Effector memory CD8-positive, alpha-beta T cell (primary cell): Measurements from ENCODE around the gene KRT17.
"Not testable (repeated sequence)": the region's sequence is repeated elsewhere in the genome, so short reads cannot be mapped to it uniquely, and the experiment has no call there.

Experiments used
- ATAC-seq: fragments of 150-1000 bp; cut with Tn5 transposase; replicated peaks from 2 replicates; pipeline ENCODE4 v1.10.0; 2021; ENCODE audit warnings: mild to moderate bottlenecking, moderate library complexity
- DNase-seq, 3 experiments: peaks; one replicate each; pipeline ENCODE4 v3.0.0; 2021
- H3K27ac Mint-ChIP-seq, 2 donors: one replicate each; pipeline ENCODE4 v1.8.0; 2022; ENCODE audit warnings: mild to moderate bottlenecking in 2 of 2, mixed read lengths in 2 of 2, moderate library complexity in 2 of 2
- H3K27me3 Mint-ChIP-seq, 2 donors: one replicate each; pipeline ENCODE4 v1.8.0; 2022; ENCODE audit warnings: mixed read lengths in 2 of 2
- H3K36me3 Mint-ChIP-seq: one replicate; pipeline ENCODE4 v1.8.0; 2022; ENCODE audit warnings: mild to moderate bottlenecking, moderate library complexity, mixed read lengths; ENCODE audit not compliant: insufficient read depth
- H3K4me1 Mint-ChIP-seq, 2 donors: one replicate each; pipeline ENCODE4 v1.8.0; 2022; ENCODE audit warnings: low read depth in 2 of 2, mixed read lengths in 2 of 2
- H3K4me3 Mint-ChIP-seq, 2 donors: one replicate each; pipeline ENCODE4 v1.8.0; 2022; ENCODE audit warnings: mild to moderate bottlenecking in 2 of 2, mixed read lengths in 2 of 2, moderate library complexity in 2 of 2
- H3K9me3 Mint-ChIP-seq, 2 donors: one replicate each; pipeline ENCODE4 v1.8.0; 2022; ENCODE audit warnings: mixed read lengths in 2 of 2

Gene KRT17

GRCh38 chr17:41634639-41635038 is 10.3 kb upstream of the KRT17 start:
- no peak for DNase-seq
- no peaks in the 10 kb centered on the region for H3K36me3 Mint-ChIP-seq
- no peak for ATAC-seq
- no peak overlapping the region for H3K4me3 Mint-ChIP-seq
- H3K27ac Mint-ChIP-seq = no peak overlapping the region
- H3K27me3 Mint-ChIP-seq = peaks cover 0 to 19% of the 10 kb centered on the region in 2 donors
- no peaks in the 10 kb centered on the region for H3K9me3 Mint-ChIP-seq
- no peaks in the 10 kb centered on the region for H3K4me1 Mint-ChIP-seq

DNA sequence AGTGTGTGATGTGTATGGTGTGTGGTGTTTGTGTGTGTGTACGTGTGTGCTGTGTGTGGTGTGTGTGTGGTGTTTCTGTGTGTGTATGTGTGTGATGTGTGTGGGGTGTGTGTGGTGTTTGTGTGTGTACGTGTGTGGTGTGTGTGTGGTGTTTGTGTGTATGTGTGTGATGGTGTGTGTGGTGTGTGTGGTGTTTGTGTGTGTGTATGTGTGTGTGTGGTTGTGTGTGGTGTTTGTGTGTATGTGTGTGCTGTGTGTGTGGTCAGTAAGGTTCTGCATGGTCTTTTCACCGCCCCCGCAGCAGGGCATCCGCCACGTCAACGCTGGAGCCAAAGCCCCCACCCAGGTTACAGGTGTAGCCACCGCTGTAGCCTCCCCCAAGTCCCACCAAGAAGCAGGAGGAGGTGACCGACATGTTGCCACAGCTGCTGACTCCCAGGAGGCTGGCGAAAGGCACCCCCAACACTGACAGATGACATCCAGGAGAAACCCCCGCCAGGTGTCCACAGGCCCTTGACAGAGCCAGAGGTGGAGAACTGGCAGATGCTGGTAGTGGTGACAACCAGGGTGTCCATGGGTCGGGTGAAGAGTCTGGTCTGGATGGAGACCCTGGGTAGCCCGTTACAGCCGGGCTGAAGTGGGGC is 9.3 kb upstream of the KRT17 start:
- Mint-ChIP-seq H3K27me3 (peaks cover 0 to 9% of the 10 kb centered on the region in 2 donors), H3K4me1 (no peaks in the 10 kb centered on the region), H3K9me3 (no peaks in the 10 kb centered on the region), H3K27ac (no peak overlapping the region), H3K4me3 (no peak overlapping the region), H3K36me3 (no peaks in the 10 kb centered on the region)
- ATAC-seq = no peak
- no peak for DNase-seq

- DNase-seq (no peak), ATAC-seq (no peak)
- Mint-ChIP-seq H3K4me3 (no peak overlapping the region), H3K36me3 (no peaks in the 10 kb centered on the region), H3K9me3 (no peaks in the 10 kb centered on the region), H3K4me1 (no peaks in the 10 kb centered on the region), H3K27ac (no peak overlapping the region), H3K27me3 (peaks cover 4% of the 10 kb centered on the region in 2 donors)
These were observed 8.2 kb upstream of the KRT17 start for GRCh38 chr17:41632482-41633105.

- Mint-ChIP-seq H3K9me3 (no peaks in the 10 kb centered on the region), H3K27ac (no peak overlapping the region), H3K4me3 (no peak overlapping the region), H3K36me3 (no peaks in the 10 kb centered on the region), H3K27me3 (peaks cover 11% of the 10 kb centered on the region in 2 donors), H3K4me1 (no peaks in the 10 kb centered on the region)
- ATAC-seq (no peak), DNase-seq (no peak)
These were observed 7.5 kb upstream of the KRT17 start for GRCh38 chr17:41631898-41632285.

DNA sequence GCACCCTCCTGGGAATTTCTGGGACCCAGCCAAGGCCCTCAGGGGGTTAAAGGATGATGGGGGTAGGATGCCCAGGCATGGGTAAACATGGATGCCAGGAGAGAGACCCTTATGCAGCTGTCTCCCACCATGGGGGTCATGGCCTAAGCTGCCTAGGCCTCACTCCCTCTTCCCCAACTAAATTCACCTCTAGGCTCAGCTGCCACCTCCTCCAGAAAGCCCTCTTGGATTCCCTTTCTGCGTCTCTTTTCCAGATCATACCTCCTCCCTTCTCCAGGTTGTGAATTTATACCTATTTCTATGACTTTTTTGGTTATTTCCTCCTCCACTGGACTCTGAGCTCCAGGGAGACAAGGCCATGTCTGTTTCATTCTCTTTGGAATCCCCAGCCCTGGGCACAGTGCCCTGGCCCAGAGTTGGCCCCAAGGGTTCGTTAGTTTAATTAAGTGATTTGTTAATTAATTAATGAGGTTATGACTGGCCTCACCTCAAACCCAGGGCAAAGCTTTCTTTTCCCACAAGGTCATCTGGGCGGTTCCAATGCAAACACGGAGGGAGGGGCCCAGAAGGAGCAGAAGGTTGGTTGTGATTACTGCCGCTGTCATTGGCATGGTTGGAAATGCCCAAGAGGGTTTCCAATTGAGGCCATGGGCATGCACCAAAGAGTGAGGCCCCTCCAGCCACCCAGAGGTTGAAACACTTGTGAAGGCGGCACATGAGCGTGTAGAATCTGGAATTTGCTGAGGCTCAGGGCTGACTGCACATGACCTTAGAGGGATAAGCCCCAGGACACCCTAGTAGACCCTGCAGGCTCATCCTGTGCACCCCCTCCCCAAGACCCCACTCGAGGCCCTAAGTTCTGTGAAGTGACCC is 6.9 kb upstream of the KRT17 start:
- H3K27me3 Mint-ChIP-seq = peaks cover 13 to 17% of the 10 kb centered on the region in 2 donors
- H3K27ac Mint-ChIP-seq = no peak overlapping the region
- no peaks in the 10 kb centered on the region for H3K4me1 Mint-ChIP-seq
- ATAC-seq (no peak), DNase-seq (no peak)
- no peaks in the 10 kb centered on the region for H3K9me3 Mint-ChIP-seq
- no peak overlapping the region for H3K4me3 Mint-ChIP-seq
- no peaks in the 10 kb centered on the region for H3K36me3 Mint-ChIP-seq

DNA sequence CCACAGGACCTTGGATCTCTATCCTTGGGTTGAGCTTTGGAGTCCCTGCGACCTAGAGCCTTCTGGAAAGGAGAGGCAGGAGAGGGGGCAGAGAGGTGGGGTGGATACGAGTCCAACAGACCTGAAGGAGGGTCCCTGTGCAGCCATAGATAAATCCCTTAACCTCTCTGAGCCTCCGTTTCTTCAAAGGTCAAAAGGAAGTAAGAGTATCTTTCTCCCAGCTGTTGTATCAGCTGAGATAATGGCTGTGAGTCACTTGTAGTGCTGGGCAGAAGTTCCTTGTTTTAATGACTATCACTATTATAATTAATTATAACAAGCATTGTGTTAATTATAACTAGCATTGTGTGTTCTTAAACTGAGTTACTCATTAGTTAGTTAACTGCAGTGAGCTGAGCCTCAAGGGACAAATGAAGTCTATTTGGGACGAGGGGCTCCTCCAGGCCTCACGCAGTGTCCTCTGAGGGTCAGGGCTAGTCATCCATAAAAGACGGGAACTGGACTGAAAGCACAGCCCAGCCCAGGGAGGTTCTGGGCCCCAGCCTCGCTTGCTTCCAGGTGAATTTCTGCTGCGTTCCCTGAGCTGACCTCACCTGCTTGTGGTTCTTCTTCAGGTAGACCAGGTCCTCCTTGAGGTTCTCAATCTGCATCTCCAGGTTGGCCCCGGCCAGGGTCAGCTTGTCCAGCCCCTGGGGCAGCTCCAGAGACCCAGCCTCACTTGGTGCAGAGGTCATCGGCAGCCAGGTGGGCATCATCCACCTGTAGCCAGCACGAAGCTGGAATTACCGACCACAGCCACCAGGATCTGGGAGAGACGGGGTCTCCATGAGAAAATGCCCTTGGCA is 5.7 kb upstream of the KRT17 start:
- H3K9me3 Mint-ChIP-seq = no peaks in the 10 kb centered on the region
- ATAC-seq = no peak
- H3K4me1 Mint-ChIP-seq = no peaks in the 10 kb centered on the region
- H3K27me3 Mint-ChIP-seq = peaks cover 20 to 30% of the 10 kb centered on the region in 2 donors
- no peak overlapping the region for H3K4me3 Mint-ChIP-seq
- no peak overlapping the region for H3K27ac Mint-ChIP-seq
- H3K36me3 Mint-ChIP-seq = no peaks in the 10 kb centered on the region
- DNase-seq = no peak

GRCh38 chr17:41629316-41629715 is 4.9 kb upstream of the KRT17 start:
- H3K27me3 Mint-ChIP-seq = peaks cover 20 to 37% of the 10 kb centered on the region in 2 donors
- H3K4me3 Mint-ChIP-seq = no peak overlapping the region
- no peaks in the 10 kb centered on the region for H3K9me3 Mint-ChIP-seq
- no peak for ATAC-seq
- no peak overlapping the region for H3K27ac Mint-ChIP-seq
- H3K36me3 Mint-ChIP-seq = no peaks in the 10 kb centered on the region
- DNase-seq = no peak
- H3K4me1 Mint-ChIP-seq = no peaks in the 10 kb centered on the region

DNA sequence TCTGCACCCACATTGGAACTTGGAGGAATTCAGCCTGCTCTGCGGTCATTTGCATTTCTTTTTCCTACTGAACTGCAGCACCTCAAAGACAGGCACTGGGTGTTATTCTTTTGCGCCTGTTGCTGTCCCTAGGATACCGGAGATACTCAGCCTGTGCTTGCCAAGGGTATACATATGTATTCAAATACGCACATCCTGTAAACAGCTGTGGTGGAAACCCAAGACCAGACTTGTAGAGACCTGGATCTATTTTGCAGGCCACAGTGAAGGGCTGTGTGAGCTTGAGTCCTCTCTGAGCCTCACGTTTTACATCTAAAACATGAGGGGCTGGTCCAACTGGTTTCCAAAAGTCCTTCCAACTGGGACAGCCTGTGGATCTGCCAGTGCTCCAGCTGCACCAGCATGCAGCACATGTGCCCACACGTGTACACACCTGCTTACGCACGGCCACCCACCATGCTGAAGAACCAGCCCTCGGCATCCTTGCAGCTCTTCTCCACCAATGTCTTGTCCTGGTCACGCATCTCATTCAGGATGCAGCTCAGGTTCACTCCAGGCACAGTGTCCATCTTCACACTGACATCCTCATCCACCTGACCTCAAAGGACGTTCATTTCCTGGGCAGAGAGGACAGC is 4.4 kb upstream of the KRT17 start:
- not testable (repeated sequence) for H3K36me3 Mint-ChIP-seq, H3K27ac Mint-ChIP-seq, H3K4me1 Mint-ChIP-seq, H3K9me3 Mint-ChIP-seq, ATAC-seq, DNase-seq, H3K4me3 Mint-ChIP-seq
- peaks cover 20 to 42% of the 10 kb centered on the region in 2 donors for H3K27me3 Mint-ChIP-seq

DNA sequence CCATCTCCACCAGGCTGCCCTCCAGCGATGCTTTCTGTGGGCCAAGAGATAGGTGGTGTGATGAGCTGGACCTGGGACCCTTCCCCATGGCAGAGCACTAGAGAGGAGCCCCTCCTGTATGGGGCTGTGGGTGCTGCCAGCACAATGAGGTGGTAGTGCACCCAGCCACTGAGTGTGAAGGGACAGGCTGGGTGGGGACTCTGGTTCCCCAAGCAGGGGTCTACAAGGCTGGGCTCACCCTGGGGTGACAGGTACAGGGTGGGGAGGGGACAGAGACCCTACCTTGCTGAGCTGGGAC is 3.6 kb upstream of the KRT17 start:
- not testable (repeated sequence) for H3K4me3 Mint-ChIP-seq, DNase-seq, H3K4me1 Mint-ChIP-seq, H3K9me3 Mint-ChIP-seq, ATAC-seq, H3K27ac Mint-ChIP-seq, H3K36me3 Mint-ChIP-seq
- H3K27me3 Mint-ChIP-seq = peaks cover 20 to 49% of the 10 kb centered on the region in 2 donors

DNA sequence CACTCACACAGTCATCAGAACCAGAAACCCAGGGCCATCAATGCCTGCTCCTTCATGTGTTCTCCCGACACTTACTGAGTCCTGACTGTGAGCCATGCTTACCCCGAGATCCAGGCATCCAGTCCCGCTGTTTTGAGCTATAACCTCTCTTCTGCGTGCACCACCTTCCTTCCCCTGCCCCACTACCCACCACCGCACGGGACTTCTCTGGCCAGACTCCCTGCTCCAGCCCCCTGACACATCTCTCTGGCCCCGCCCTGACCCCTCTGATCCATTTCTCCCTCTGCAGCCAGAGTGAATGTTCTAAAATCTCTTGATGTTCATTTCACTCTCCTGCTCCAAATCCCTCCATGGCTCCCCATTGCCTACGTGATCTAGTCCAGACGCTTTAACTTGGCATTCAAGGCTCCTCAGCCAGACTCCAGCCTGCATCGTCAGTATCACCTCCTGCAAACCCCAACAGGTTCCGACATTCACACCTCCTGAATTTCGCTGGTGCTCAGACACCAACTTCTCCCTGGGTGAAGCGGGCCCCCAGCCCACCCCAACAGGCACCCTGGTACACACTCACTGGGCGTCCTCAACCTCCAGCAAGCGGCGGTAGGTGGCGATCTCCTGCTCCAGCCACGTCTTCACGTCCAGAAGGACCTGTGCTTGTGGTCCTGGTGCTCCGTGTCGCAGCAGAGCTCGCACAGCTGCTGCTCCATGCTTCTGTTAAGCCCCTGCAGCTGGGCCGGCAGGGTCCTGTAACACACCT is 3.1 kb upstream of the KRT17 start:
- no peaks in the 10 kb centered on the region for H3K9me3 Mint-ChIP-seq
- no peaks in the 10 kb centered on the region for H3K4me1 Mint-ChIP-seq
- H3K27ac Mint-ChIP-seq = no peak overlapping the region
- H3K36me3 Mint-ChIP-seq = no peaks in the 10 kb centered on the region
- no peak overlapping the region for H3K4me3 Mint-ChIP-seq
- no peak for DNase-seq
- no peak for ATAC-seq
- H3K27me3 Mint-ChIP-seq = peaks cover 20 to 54% of the 10 kb centered on the region in 2 donors

DNA sequence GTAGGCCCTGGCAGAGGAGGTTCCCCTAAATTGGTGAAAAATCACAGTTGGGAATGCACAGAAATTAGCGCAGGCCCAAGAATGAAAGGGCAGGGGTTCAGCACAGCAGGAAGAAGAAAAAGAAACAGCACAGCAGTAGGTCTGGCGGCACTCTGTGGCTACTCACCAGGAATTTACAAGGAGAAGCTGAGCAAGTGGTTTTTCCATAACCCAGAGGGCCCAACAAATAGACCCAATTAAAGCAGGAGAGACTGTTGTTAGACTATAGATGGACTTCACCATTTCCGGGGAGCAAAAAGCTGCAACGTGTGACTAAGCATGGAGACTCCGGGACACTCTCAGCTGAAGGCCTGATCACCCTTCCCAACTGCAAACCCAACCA is 2.5 kb upstream of the KRT17 start:
- not testable (repeated sequence) for H3K27ac Mint-ChIP-seq, H3K4me1 Mint-ChIP-seq, H3K4me3 Mint-ChIP-seq, H3K36me3 Mint-ChIP-seq, H3K9me3 Mint-ChIP-seq, DNase-seq, ATAC-seq
- peaks cover 20 to 60% of the 10 kb centered on the region in 2 donors for H3K27me3 Mint-ChIP-seq

- DNase-seq, H3K9me3 Mint-ChIP-seq, H3K4me3 Mint-ChIP-seq, ATAC-seq, H3K27ac Mint-ChIP-seq, H3K4me1 Mint-ChIP-seq, H3K36me3 Mint-ChIP-seq: not testable (repeated sequence)
- H3K27me3 Mint-ChIP-seq = peaks cover 20 to 66% of the 10 kb centered on the region in 2 donors
These were observed 1.9 kb upstream of the KRT17 start for GRCh38 chr17:41626028-41626913.
